ENCODE results near the gene CALML6. TPM values are rescaled to one million over a fixed set of nuclear protein-coding genes. Genes with fewer than 3 reads are reported as not detected.

The CALML6 gene
- total RNA-seq, 1 donor from 2014 or later, result 0.49 TPM

DNA sequence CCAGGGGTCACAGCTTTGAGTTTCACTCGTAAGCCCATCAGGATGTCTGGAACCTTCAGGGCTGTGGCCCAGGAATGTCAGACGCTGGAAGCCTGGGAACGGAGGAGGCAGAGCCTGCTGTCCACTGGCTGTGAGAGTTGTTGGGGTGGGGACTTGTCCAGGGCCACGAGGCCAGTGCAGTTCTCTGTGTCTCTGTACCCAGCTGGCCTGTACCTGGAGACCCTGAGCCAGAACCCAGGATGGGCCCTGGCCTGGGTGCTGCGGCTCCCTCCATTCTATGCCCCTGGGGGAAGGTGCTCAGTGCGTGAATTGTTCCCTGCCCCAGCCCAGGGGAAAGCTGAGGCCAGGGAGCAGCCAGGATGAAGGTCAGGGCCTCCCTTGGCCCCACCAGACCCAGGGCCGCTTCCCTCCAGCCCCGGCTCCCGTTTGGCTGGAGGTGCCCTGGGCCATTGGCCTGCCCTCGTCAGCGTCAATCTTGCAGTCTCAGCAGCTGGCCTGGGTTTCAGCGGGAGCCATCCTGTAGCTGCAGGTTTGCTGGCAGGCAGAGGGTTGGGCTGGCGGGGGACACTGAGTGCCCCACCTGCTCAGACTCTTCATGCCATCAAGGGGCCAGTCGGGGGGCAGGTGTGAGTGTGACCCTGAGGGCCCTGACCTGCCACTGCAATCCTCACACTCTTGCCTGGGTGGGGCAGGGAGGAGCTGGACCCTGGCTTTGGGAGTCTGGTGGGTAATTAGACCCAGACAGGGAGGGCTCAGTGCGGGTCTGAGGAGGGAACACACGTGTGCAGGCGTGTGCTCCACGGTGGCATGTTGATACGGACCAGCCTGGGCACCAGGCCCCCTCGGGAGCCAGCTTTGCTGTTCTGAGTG is 724 bp upstream of the CALML6 start:
- DNase-seq (ENCODE audit: extremely low spot score in 2 of 2), result no peak
- Histone ChIP-seq H3K9me3 (no peaks in the 10 kb centered on the region), H3K36me3 (no peaks in the 10 kb centered on the region), H3K4me3 (no peak overlapping the region), H3K27ac (no peak overlapping the region), H3K4me1 (peaks cover 23% of the 10 kb centered on the region), H3K27me3 (no peaks in the 10 kb centered on the region)
- TF ChIP-seq POLR2A (IDR thresholded peaks at IDR 0.05) (no peak), POLR2AphosphoS5 (IDR thresholded peaks at IDR 0.05; ENCODE audit: insufficient read depth in 1 of 2, low read depth in 1 of 2) (no peak)
- TF ChIP-seq, protein P1, sequence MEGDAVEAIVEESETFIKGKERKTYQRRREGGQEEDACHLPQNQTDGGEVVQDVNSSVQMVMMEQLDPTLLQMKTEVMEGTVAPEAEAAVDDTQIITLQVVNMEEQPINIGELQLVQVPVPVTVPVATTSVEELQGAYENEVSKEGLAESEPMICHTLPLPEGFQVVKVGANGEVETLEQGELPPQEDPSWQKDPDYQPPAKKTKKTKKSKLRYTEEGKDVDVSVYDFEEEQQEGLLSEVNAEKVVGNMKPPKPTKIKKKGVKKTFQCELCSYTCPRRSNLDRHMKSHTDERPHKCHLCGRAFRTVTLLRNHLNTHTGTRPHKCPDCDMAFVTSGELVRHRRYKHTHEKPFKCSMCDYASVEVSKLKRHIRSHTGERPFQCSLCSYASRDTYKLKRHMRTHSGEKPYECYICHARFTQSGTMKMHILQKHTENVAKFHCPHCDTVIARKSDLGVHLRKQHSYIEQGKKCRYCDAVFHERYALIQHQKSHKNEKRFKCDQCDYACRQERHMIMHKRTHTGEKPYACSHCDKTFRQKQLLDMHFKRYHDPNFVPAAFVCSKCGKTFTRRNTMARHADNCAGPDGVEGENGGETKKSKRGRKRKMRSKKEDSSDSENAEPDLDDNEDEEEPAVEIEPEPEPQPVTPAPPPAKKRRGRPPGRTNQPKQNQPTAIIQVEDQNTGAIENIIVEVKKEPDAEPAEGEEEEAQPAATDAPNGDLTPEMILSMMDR (IDR thresholded peaks at IDR 0.05), result no peak
- intact Hi-C loops (cut with DNase I), result no loop called here

DNA sequence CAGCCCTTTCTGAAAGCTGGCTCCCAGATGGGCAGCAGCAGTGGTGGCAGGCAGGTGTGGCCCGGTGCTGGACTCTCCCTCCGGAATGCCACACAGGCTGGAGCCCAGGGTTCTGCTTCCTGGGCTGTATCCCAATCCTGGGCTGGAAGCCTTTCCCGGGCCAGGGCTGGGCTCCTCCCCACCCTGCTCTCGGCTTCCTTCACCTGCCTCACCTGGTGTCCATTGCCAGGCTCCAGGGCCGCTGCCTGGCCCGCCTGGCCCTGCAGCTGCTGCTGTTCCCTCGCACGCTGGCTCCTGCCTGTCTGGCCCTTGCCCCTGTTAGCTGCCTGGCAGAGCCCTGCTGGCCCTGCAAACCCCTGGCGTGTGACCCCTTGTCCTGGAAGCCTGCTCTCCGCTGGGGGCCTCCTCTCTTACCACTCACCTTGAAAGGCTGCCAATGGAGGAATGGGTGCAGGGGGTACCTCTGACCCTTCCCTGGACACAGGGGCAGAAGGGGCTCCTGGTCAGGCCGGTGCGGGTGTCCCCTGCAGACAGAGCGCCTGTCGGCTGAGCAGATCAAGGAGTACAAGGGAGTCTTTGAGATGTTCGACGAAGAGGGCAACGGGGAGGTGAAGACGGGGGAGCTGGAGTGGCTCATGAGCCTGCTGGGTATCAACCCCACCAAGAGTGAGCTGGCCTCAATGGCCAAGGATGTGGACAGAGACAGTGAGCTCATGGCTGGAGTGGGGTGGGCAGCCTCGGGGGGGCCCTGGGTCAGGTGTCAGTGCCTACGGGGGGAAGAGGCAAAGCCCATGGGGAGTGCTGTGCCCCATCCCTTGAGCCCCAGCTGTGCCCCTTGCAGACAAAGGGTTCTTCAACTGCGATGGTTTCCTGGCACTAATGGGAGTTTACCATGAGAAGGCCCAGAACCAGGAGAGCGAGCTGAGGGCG is 1.1 kb downstream of the CALML6 start:
- intact Hi-C loops (cut with DNase I), result no loop called here
- Histone ChIP-seq H3K4me1 (peaks cover 21% of the 10 kb centered on the region), H3K27me3 (no peaks in the 10 kb centered on the region), H3K4me3 (no peak overlapping the region), H3K9me3 (no peaks in the 10 kb centered on the region), H3K36me3 (no peaks in the 10 kb centered on the region), H3K27ac (no peak overlapping the region)
- TF ChIP-seq POLR2AphosphoS5 (IDR thresholded peaks at IDR 0.05; ENCODE audit: insufficient read depth in 1 of 2, low read depth in 1 of 2), result no peak
- TF ChIP-seq POLR2A (IDR thresholded peaks at IDR 0.05), result no peak
- TF ChIP-seq, protein P1 (IDR thresholded peaks at IDR 0.05), result no peak
- no peak for DNase-seq (ENCODE audit: extremely low spot score in 2 of 2)

DNA sequence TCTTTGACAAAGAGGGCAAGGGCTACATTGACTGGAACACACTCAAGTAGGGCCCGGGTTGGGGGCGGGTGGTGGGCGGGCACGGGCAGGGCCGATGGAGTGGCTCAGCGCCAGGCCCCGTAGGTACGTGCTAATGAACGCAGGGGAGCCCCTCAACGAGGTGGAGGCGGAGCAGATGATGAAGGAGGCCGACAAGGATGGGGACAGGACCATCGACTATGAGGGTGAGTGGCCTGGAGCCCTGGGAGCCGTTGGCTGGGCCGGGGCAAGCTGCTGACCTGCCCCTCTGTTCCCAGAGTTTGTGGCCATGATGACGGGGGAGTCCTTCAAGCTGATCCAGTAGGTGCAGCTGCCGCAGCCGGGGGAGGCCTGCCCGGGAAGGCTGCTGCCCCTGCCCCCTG is 1.8 kb downstream of the CALML6 start:
- TF ChIP-seq, protein P1 (IDR thresholded peaks at IDR 0.05), result no peak
- no peak for TF ChIP-seq POLR2A (IDR thresholded peaks at IDR 0.05)
- TF ChIP-seq POLR2AphosphoS5 (IDR thresholded peaks at IDR 0.05; ENCODE audit: insufficient read depth in 1 of 2, low read depth in 1 of 2), result no peak
- H3K9me3 ChIP-seq, result no peaks in the 10 kb centered on the region
- peaks cover 21% of the 10 kb centered on the region for H3K4me1 ChIP-seq
- intact Hi-C loops (cut with DNase I), result no loop called here
- no peak overlapping the region for H3K4me3 ChIP-seq
- H3K27me3 ChIP-seq, result no peaks in the 10 kb centered on the region
- H3K27ac ChIP-seq, result no peak overlapping the region
- H3K36me3 ChIP-seq, result no peaks in the 10 kb centered on the region
- no peak for DNase-seq (ENCODE audit: extremely low spot score in 2 of 2)

DNA sequence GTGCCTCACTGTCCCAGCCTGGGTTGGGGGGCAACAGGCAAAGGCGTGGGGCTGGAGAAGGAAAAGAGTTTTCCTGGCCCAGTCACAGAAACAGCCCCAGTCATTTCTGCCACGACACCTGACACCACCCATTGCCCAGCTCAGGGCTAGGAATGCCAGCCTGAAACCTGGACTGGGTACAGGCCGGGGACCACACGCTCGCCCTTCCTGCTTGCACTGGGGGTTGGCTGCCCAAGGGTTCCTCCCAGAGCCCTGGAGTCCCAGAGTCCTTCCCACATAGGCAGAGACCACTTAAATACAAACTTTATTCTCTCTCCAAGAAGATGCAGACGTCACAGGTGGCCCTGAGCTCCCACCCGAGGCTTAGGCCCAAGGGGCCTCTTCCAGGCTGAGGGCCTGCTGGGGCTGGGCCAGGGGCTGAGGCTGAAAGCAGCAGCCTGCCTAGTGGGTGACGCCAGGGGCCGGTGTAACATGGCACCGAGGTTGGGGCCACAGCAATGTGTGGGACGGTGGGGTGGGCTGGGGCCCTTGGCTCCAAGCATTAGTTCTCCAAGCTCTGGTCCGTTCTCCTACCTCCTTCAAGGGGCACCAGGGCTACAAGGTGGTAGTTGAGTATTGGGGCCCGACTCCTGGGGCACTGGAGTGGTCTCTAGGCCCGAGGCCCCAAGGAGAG is 2.4 kb downstream of the CALML6 start:
- no peaks in the 10 kb centered on the region for H3K9me3 ChIP-seq
- H3K27ac ChIP-seq, result no peak overlapping the region
- no peaks in the 10 kb centered on the region for H3K27me3 ChIP-seq
- H3K4me3 ChIP-seq, result no peak overlapping the region
- no peaks in the 10 kb centered on the region for H3K36me3 ChIP-seq
- intact Hi-C loops (cut with DNase I), result no loop called here
- no peak for DNase-seq (ENCODE audit: extremely low spot score in 2 of 2)
- TF ChIP-seq POLR2AphosphoS5 (IDR thresholded peaks at IDR 0.05; ENCODE audit: insufficient read depth in 1 of 2, low read depth in 1 of 2) (no peak), POLR2A (IDR thresholded peaks at IDR 0.05) (no peak)
- TF ChIP-seq, protein P1 (IDR thresholded peaks at IDR 0.05), result no peak
- H3K4me1 ChIP-seq, result peaks cover 21% of the 10 kb centered on the region

Data from vagina (tissue), 2 donors.